Breast epithelium (tissue), 3 donors: ENCODE results near the gene ANKDD1A.

Experiments used
- CTCF ChIP-seq, 3 donors: fragments of 450-650 bp; IDR thresholded peaks; one replicate each; pipeline ENCODE4 v1.5.1; 2016 to 2017; ENCODE audit warnings: antibody characterized with exemption in 3 of 3, mild to moderate bottlenecking in 3 of 3, moderate library complexity in 3 of 3
- POLR2A ChIP-seq: fragments of 450-650 bp; IDR thresholded peaks from one replicate; pipeline ENCODE4 v1.6.1; 2016; ENCODE audit warnings: antibody characterized with exemption, mild to moderate bottlenecking, moderate library complexity

- TF ChIP-seq CTCF (IDR thresholded peaks at IDR 0.05), result no peak
- TF ChIP-seq POLR2A, result no peak
Observed at GRCh38 chr15:64862408-64862807, 49.3 kb upstream of the ANKDD1A start.
